ENCODE data around the gene KDM4C.

- TF ChIP-seq CTCF (IDR thresholded peaks at IDR 0.05) (no peak), POLR2A (IDR thresholded peaks at IDR 0.05) (no peak)
Observed at GRCh38 chr9:6758248-6758497, 400 bp downstream of the KDM4C start.

Data from thyroid gland (tissue), 4 donors.